GM12872 (cell line): ENCODE data around the gene SLC38A2.

Experiments
- CTCF ChIP-seq: IDR thresholded peaks from 3 replicates; pipeline ENCODE4 v1.5.1; 2011; ENCODE audit warnings: low read depth, mild to moderate bottlenecking, low read length, moderate library complexity; ENCODE audit not compliant: insufficient read depth

The SLC38A2 gene

DNA sequence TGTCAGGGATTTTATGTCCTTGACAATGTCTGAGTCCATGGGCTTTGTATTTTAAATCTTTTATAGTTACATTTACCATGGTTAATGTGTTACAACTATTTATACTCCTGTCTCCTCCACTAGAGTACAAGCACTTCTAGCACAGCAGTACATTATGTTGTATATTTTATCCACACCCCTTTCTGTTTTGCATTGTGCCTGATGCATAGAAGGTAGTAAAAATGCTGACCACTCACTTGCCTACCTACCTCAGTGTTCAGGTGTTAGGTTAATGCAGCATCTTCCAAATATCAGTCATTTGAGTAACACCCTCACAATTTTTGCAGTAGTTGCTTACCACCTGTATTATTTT is 31.1 kb upstream of the SLC38A2 start:
- no peak for TF ChIP-seq CTCF

DNA sequence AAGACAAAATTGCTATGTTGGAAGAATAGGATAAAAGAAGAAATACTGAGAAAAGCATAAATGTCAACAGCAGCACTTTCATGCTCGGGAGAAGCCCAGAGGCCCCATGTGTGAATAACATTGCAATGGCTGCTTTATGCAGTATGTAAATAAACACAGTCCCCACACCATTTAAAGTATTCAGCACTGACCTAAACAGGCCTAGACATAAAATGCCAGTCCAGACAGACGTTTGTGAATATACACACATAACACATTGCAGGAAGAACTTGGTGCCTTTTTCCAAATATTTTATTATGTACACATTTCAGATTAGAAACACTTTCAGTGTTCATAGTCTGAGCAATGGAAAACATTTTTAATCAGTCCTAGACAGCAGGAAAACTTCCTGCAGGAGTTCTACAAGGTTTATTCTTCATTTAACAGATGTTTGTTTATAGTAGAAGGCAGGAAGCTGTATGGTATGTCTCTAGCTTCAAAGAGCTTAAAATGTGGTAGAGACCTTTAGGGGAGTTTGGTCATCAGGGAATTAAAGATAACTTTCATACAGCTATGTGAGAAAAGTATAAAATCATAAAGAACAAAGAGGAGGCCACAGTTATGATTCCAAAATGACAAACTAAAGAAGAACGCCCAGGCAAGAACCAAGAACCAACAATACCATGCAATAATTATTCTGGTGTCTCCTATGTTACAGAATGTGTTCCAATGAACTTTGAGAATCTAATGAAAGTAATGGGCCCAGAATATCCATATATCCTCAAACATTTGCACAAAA is 30.6 kb upstream of the SLC38A2 start:
- TF ChIP-seq CTCF = no peak

DNA sequence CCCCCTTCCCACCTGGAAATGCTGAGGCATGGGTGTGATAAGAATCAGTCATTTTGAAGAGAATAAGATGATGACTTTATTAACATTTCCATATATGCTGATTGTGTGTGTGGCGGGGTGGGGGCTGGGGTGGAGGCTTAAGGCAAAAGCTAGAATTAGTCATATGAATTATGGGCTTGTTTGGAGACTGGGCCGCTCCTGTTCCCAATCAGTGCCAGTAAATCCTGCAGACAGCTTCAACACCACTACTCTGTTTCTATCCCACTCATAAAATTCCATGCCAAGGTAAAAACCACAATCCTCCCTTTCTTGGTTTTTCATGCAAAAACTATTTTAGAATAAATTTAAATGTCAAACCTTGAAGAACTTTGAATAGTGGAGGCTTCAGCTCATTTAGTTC is 29.9 kb upstream of the SLC38A2 start:
- TF ChIP-seq CTCF = no peak

DNA sequence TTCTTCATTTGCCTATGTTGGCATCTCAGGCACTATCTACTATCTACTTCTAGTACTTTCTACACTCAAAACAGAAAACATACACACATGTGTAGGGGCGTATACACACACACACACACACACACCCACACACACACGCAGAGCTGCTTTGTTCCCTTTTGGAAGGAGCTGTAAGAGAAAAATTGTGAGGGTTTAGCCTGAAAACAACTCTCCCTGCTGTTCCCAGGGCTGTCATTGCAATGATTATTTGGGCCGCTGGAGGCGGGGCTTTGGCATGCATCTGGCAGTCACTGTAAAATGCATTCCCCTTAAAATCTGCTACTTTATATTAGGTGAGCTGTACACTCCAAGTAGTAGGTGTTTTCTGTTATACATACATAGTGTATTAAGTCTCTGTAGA is 29.1 kb upstream of the SLC38A2 start:
- no peak for TF ChIP-seq CTCF

DNA sequence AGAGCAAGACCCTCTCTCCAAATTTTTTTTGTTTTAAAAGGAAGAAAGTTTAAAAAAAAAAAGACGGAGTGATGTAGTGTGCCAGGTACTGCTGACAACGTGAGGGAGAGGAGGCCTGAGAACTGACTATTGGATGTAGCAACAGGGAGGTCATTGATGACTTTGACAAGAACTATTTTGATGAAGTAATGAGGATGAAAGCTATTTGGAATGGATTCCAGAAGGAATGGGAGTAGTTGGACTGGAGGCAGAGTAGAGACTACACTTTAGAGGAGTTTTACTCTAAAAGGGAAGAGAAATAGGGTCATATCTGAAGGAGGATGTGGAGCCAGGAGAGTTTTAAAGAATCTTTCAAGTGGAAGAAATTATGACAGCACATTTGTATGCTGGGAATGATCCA is 27.8 kb upstream of the SLC38A2 start:
- TF ChIP-seq CTCF = no peak

GRCh38 chr12:46396826-46397225 is 24.3 kb upstream of the SLC38A2 start:
- no peak for TF ChIP-seq CTCF

- TF ChIP-seq CTCF = no peak
Observed at GRCh38 chr12:46395388-46395787, 22.8 kb upstream of the SLC38A2 start.

- no peak for TF ChIP-seq CTCF
Observed at GRCh38 chr12:46391630-46392029, 19.1 kb upstream of the SLC38A2 start.
